Activated CD8-positive, alpha-beta T cell treated with anti-CD3 and anti-CD28 coated beads for 36 hours (primary cell): ENCODE results near the gene FRRS1. TPM values are rescaled to one million over a fixed set of nuclear protein-coding genes. Genes with fewer than 3 reads are reported as not detected.
A peak's percentile ranks its signal among the peaks of the same experiment; 100 is the strongest.
"Not testable (repeated sequence)": the region's sequence is repeated elsewhere in the genome, so short reads cannot be mapped to it uniquely, and the experiment has no call there.

Experiments used
- ATAC-seq: fragments of 200-7000 bp; cut with Tn5 transposase; one replicate; pipeline ENCODE4 v1.10.0; 2021; ENCODE audit warnings: mild to moderate bottlenecking, moderate library complexity
- CTCF ChIA-PET: fragments of 350-600 bp; sonication (Branson Sonifier 250); formaldehyde crosslinking; loops from one replicate; lab custom pipeline; 2021; ENCODE audit warnings: antibody characterized with exemption; lab: Charles Lee
- POLR2A ChIA-PET: fragments of 350-600 bp; sonication (Branson Sonifier 250); formaldehyde crosslinking; loops from one replicate; lab custom pipeline; 2021; ENCODE audit warnings: antibody characterized with exemption; lab: Charles Lee
- DNase-seq: peaks from one replicate; pipeline ENCODE4 v3.0.0-alpha.2; 2020
- H3K27ac Mint-ChIP-seq: one replicate; pipeline ENCODE4 v1.8.0; 2021; ENCODE audit warnings: mild to moderate bottlenecking, mixed read lengths
- H3K27me3 Mint-ChIP-seq: one replicate; pipeline ENCODE4 v1.8.0; 2021; ENCODE audit warnings: mixed read lengths
- H3K36me3 Mint-ChIP-seq: one replicate; pipeline ENCODE4 v1.8.0; 2021; ENCODE audit warnings: low read depth, mixed read lengths
- H3K4me1 Mint-ChIP-seq: one replicate; pipeline ENCODE4 v1.8.0; 2021; ENCODE audit warnings: low read depth, mixed read lengths
- H3K4me3 Mint-ChIP-seq: one replicate; pipeline ENCODE4 v1.8.0; 2021; ENCODE audit warnings: mild to moderate bottlenecking, moderate library complexity, mixed read lengths
- H3K9me3 Mint-ChIP-seq: one replicate; pipeline ENCODE4 v1.8.0; 2021; ENCODE audit warnings: mixed read lengths
- intact Hi-C: fragments of 100-400 bp; cut with micrococcal nuclease; formaldehyde crosslinking; loops from one replicate; pipeline ENCODE4 v1.10.0; 2022
- total RNA-seq, 2 experiments: library from RNA; stranded (reverse); gene quantifications; one replicate each; pipeline ENCODE4 v1.2.3, GENCODE V29; 2021
- TF ChIP-seq, protein P1 (sequence below): fragments of 200-600 bp; IDR thresholded peaks from one replicate; pipeline ENCODE4 v1.8.0; 2022; ENCODE audit warnings: antibody characterized with exemption, mild to moderate bottlenecking

Gene FRRS1
- total RNA-seq, 2 experiments from 2014 or later: 4.0 to 4.2 TPM

DNA sequence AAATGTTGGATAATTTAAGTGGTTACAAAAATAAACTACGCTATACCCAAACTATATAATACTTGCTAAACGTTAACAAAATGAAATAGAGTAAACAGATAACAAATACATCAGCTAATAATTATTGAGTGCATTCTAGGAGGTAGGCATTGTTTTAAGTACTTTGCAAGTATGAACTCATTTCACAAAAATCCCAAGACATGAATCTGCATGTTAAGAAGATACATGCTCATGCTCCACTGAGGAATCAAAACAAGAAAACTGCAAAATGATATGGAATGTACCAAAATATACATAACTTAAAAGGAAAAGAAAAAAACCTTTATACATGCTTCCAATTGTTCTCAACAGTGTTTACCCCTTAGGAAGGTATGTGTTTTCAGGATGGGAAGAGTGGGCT lies 2.5 kb downstream of the FRRS1 start:
- TF ChIP-seq, protein P1, sequence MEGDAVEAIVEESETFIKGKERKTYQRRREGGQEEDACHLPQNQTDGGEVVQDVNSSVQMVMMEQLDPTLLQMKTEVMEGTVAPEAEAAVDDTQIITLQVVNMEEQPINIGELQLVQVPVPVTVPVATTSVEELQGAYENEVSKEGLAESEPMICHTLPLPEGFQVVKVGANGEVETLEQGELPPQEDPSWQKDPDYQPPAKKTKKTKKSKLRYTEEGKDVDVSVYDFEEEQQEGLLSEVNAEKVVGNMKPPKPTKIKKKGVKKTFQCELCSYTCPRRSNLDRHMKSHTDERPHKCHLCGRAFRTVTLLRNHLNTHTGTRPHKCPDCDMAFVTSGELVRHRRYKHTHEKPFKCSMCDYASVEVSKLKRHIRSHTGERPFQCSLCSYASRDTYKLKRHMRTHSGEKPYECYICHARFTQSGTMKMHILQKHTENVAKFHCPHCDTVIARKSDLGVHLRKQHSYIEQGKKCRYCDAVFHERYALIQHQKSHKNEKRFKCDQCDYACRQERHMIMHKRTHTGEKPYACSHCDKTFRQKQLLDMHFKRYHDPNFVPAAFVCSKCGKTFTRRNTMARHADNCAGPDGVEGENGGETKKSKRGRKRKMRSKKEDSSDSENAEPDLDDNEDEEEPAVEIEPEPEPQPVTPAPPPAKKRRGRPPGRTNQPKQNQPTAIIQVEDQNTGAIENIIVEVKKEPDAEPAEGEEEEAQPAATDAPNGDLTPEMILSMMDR: no peak
- Mint-ChIP-seq H3K27ac (no peak overlapping the region), H3K4me3 (no peak overlapping the region), H3K36me3 (peaks cover 4% of the 10 kb centered on the region), H3K9me3 (peaks cover 8% of the 10 kb centered on the region), H3K27me3 (peaks cover 3% of the 10 kb centered on the region), H3K4me1 (peaks cover 11% of the 10 kb centered on the region)
- intact Hi-C loops: no loop called here
- DNase-seq (no peak), ATAC-seq (no peak)
- CTCF ChIA-PET: no interaction called here
- POLR2A ChIA-PET: no interaction called here

DNA sequence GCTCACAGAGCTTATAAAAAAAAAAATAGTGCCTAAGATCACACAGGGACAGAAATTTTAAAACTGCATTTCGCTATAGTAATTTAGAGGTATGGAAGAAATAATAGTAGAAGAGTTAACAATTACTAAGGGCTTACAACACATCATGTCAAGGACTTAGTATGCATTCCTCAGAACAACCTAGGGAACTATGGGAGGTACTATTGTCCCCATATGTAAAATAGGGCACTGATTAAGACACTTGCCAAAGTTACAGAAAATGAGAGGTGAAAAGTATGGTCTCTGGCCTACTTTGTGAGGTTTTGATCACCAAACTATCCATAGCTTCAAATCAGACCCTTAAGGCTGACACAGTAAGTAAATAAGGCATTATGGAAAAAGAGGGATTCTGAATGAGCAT lies 4.7 kb downstream of the FRRS1 start:
- no peaks in the 10 kb centered on the region for H3K27me3 Mint-ChIP-seq
- ChIA-PET POLR2A (no interaction called here), CTCF (interaction anchor here (1.0 kb wide), 1 partner anchor 19 kb away, joined by 3 read pairs; no protein-coding TSS in a partner anchor)
- H3K4me1 Mint-ChIP-seq: peaks cover 24% of the 10 kb centered on the region
- H3K9me3 Mint-ChIP-seq: peaks cover 9% of the 10 kb centered on the region
- H3K4me3 Mint-ChIP-seq: no peak overlapping the region
- H3K27ac Mint-ChIP-seq: no peak overlapping the region
- TF ChIP-seq, protein P1: no peak
- intact Hi-C loops: no loop called here
- DNase-seq (no peak), ATAC-seq (no peak)
- peaks cover 4% of the 10 kb centered on the region for H3K36me3 Mint-ChIP-seq

DNA sequence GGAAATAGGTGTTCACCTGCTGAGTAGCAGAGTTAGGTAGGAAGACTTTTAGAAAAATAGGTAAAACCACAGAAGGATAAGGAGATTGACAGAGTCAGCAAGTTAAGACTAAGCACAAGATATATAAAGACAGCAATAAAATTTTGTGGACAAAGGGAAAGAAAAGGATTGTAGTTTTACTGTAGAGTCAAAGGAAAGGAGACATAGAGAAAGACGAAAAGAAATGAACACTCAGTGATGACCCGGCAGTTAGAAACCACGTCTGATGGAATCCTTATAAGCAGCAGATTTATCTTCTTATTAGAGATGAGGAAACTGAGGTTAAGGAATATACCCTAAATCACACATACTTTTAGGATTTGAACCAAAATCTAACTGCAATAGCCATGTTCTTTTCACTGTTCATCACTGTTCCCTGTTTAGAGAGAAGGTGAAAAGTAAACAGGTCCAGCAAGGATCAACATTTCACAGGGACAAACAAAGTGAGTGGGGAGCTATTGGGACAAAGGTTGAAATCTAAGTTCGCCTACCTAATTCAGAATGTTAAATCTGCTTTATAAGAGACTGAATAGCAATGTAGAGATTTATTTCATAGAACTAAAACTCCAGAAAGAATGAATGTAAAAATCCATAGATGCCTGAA lies 6.8 kb downstream of the FRRS1 start:
- ChIA-PET POLR2A (no interaction called here), CTCF (no interaction called here)
- ATAC-seq: no peak
- H3K27ac Mint-ChIP-seq: no peak overlapping the region
- no peak overlapping the region for H3K4me3 Mint-ChIP-seq
- no peaks in the 10 kb centered on the region for H3K27me3 Mint-ChIP-seq
- H3K4me1 Mint-ChIP-seq: peaks cover 17% of the 10 kb centered on the region
- intact Hi-C loops: no loop called here
- TF ChIP-seq, protein P1: no peak
- peaks cover 4% of the 10 kb centered on the region for H3K36me3 Mint-ChIP-seq
- H3K9me3 Mint-ChIP-seq: peaks cover 9% of the 10 kb centered on the region
- DNase-seq: no peak

DNA sequence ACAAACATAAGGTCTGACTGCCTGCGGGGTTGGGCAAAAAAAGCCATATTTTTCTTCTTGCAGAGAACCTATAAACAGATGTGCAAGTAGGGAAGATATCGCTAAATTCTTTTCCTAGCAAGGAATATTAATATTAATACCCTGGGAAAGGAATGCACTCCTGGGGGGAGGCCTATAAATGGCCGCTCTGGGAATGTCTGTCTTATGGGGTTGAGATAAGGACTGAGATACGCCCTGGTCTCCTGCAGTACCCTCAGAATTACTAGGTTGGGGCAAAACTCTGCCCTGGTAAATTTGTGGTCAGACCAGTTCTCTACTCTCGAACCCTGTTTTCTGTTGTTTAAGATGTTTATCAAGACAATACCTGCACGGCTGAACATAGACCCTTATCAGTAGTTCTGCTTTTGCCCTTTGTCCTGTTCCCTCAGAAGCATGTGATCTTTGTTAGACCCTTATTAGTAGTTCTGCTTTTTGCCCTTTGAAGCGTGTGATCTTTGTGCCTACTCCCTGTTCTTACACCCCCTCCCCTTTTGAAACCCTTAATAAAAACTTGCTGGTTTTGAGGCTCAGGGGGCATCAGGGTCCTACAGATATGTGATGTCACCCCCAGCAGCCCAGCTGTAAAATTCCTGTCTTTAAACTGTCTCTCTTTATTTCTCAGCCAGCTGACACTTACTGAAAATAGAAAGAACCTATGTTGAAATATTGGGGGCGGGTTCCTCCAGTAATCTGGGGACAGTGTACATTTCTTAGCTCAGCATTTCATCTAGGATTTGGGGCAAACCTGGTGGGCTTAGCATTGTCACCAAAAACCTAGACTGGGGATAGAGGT lies 7.5 kb downstream of the FRRS1 start:
- H3K36me3 Mint-ChIP-seq, ATAC-seq, H3K27me3 Mint-ChIP-seq, H3K9me3 Mint-ChIP-seq, H3K4me3 Mint-ChIP-seq, intact Hi-C loops, DNase-seq, POLR2A ChIA-PET, H3K27ac Mint-ChIP-seq, CTCF ChIA-PET: not testable (repeated sequence)
- H3K4me1 Mint-ChIP-seq: peaks cover 15% of the 10 kb centered on the region

DNA sequence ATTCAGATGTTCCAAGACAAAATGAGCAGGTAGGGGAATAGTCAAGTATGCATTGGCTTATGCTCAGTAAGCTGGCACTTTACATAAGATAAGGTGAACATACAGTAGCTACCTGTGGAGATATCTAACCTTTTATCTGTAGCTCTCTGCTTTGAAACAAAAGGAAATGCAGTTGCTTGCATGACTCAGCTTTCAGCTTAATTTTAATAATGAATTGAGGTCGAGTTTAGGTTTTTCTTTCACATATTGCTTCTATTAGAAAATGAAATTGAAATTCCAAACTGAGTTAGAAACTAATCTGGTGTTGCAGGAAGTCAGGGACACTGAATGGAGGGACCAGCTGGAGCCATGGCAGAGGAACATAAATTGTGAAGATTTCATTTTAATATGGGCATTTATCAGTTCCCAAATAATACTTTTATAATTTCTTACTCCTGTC lies 8.3 kb downstream of the FRRS1 start:
- ATAC-seq (peak; percentile 45), DNase-seq (no peak)
- no peaks in the 10 kb centered on the region for H3K27me3 Mint-ChIP-seq
- ChIA-PET POLR2A (interaction anchor here (0.5 kb wide), 1 partner anchor 51 kb away, joined by 4 read pairs; no protein-coding TSS in a partner anchor), CTCF (no interaction called here)
- no peak overlapping the region for H3K4me3 Mint-ChIP-seq
- peak overlapping the region; percentile 55 for H3K27ac Mint-ChIP-seq
- H3K4me1 Mint-ChIP-seq: peaks cover 15% of the 10 kb centered on the region
- intact Hi-C loops: no loop called here
- H3K36me3 Mint-ChIP-seq: peaks cover 4% of the 10 kb centered on the region
- peaks cover 9% of the 10 kb centered on the region for H3K9me3 Mint-ChIP-seq
- TF ChIP-seq, protein P1: no peak
